ENCODE measurements around the gene HIGD2A. TPM values are rescaled to one million over a fixed set of nuclear protein-coding genes. Genes with fewer than 3 reads are reported as not detected.

The HIGD2A gene, protein sequence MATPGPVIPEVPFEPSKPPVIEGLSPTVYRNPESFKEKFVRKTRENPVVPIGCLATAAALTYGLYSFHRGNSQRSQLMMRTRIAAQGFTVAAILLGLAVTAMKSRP
- total RNA-seq (100 to 1,000 TPM in 1 of 2 donors, 10 to 100 TPM in 1; 39.8 to 152 TPM), polyA plus RNA-seq (ENCODE audit: insufficient read length in 2 of 2) (100 to 1,000 TPM; 134 to 135 TPM)
- long read RNA-seq, donor 1, transcript HIGD2A-201 (2 exons, 668 nt), result major isoform, 126 of 126 reads
- long read RNA-seq, donor 1, partial matches to known transcripts, result 0 of 126 reads
- long read RNA-seq, donor 1, other reads (novel, unspliced or antisense), result 0 of 126 reads
- long read RNA-seq, donor 2, transcript HIGD2A-201 (2 exons, 668 nt), result major isoform, 56 of 56 reads
- long read RNA-seq, donor 2, partial matches to known transcripts, result 0 of 56 reads
- long read RNA-seq, donor 2, other reads (novel, unspliced or antisense), result 0 of 56 reads
- long read RNA-seq, donor 3, transcript HIGD2A-201 (2 exons, 668 nt), result major isoform, 80 of 95 reads
- long read RNA-seq, donor 3, partial matches to known transcripts, result 15 of 95 reads
- long read RNA-seq, donor 3, other reads (novel, unspliced or antisense), result 0 of 95 reads
- long read RNA-seq, donor 4, transcript HIGD2A-201 (2 exons, 668 nt), result major isoform, 124 of 124 reads
- long read RNA-seq, donor 4, partial matches to known transcripts, result 0 of 124 reads
- long read RNA-seq, donor 4, other reads (novel, unspliced or antisense), result 0 of 124 reads

DNA sequence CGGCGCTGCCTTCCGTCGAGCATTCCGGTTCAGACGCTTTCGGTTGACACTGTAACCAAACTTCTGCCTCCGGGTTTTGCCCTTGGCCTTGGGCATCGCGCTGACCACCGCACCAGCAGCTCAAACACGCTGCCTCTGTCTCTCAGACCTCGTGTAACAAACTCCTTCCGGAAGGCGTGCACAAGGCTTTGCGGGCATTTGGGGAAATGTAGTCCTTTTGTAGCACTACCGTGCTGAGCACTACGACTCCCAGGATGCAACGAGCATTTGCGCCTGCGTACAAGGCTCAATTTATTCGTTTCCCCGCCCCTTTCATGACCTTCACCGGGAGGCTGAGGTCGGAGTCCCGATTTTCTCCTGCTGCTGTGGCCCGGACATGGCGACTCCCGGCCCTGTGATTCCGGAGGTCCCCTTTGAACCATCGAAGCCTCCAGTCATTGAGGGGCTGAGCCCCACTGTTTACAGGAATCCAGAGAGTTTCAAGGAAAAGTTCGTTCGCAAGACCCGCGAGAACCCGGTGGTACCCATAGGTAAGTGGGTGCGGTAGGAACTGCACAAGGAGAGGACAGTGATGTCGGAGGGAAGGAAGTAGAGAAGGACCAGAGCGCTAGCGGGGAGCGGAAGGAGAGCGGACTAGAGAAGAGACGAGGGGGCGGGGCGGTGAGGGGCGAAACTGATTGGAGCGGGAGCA, at the start of gene HIGD2A, which contains the start of gene NOP16:
TSS of gene HIGD2A (plus strand) at position 308 of the 691 bp plus-strand sequence. CDS start at position 377, 69 bp downstream.
TSS of gene NOP16 (minus strand) at position 155 of the 691 bp plus-strand sequence. CDS start at position 96, 59 bp downstream.
- 0% methylated on average over 42 of the region's 47 CpGs for WGBS (ENCODE audit: insufficient coverage)
- Histone ChIP-seq H3K4me3 (ENCODE audit: low read depth, low read length) (peak within 1 kb of the TSS; percentile 94), H3K4me1 (ENCODE audit: control insufficient read depth, insufficient read depth, low read length) (peaks cover 17% of the 10 kb centered on the region), H3K9me3 (ENCODE audit: control insufficient read depth, insufficient read depth, low read length) (no peaks in the 10 kb centered on the region), H3K36me3 (ENCODE audit: control insufficient read depth, insufficient read depth, low read length) (peaks cover 51% of the 10 kb centered on the region), H3K27me3 (ENCODE audit: control insufficient read depth, insufficient read depth, low read length) (no peaks in the 10 kb centered on the region), H3K27ac (ENCODE audit: low read depth, low read length) (peak within 1 kb of the TSS; percentile 99)
- DNase-seq (ENCODE audit: low read depth in 4 of 6, low spot score in 6 of 6), result peak; percentile 97 to 100 (median 99)

DNA sequence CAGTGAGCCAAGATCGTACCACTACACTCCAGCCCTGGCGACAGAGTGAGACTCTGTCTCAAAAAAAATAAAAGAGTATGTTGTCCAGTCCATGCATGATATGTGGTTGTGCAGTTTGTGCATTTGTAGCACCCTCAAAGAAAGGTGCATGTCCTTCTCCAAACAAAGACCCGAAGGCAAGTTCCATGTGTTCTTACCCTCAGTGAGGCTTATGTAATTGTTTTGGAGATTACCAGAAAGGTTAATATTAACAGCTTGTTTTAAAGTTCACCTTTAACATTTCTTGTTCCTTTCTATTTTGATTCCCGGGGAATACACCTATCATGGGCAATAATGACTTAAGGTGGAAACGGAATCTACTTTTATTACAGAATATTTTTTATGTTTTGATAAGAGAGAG, 49.2 kb upstream of the HIGD2A start:
- Histone ChIP-seq H3K36me3 (ENCODE audit: control insufficient read depth, insufficient read depth, low read length) (peaks cover 12% of the 10 kb centered on the region), H3K9me3 (ENCODE audit: control insufficient read depth, insufficient read depth, low read length) (no peaks in the 10 kb centered on the region), H3K4me1 (ENCODE audit: control insufficient read depth, insufficient read depth, low read length) (no peaks in the 10 kb centered on the region), H3K27me3 (ENCODE audit: control insufficient read depth, insufficient read depth, low read length) (no peaks in the 10 kb centered on the region), H3K4me3 (ENCODE audit: low read depth, low read length) (no peak overlapping the region), H3K27ac (ENCODE audit: low read depth, low read length) (no peak overlapping the region)
- no CpG with 5 or more reads among the region's 5 CpGs for WGBS (ENCODE audit: insufficient coverage)
- DNase-seq (ENCODE audit: low read depth in 4 of 6, low spot score in 6 of 6), result no peak

DNA sequence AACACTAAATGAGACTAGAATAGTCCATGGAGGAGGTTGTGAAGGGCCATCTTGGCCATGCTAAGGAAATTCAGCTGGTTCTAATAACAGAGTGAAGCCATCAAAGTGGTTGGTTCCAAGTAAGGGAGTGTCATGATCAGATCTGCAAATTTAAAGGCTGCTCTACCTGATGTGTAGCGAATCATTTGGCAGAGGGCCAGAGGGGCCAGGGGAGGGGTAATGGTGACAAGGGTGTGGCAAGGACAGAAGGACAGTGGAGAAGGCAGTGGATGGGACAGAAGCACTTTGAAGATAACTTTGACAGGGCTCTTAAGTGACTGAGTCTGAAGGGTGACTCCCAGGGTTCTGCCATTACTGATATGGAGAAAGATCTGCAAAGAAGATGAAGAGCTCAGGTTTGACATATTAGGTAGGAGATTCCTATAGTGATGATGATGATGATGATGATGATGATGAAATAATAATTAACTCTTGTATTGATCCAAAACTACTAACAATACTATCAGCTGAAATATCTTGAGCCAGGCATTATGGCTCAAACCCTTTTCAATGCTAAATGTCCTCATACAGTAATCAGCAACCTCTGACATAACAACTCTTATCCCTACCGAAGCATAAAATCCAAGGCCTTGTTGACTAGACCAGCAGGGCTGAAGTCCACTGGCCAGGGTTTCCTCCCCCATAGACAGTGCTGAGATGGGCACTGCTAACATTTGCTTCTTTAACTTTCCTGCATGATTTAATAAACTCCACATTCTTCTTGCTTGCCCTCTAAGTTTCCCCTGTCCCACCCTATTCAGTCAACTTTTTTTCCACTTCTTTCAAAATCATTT, 47.0 kb upstream of the HIGD2A start:
- H3K4me3 ChIP-seq (ENCODE audit: low read depth, low read length), result no peak overlapping the region
- H3K4me1 ChIP-seq (ENCODE audit: control insufficient read depth, insufficient read depth, low read length), result no peaks in the 10 kb centered on the region
- H3K9me3 ChIP-seq (ENCODE audit: control insufficient read depth, insufficient read depth, low read length), result no peaks in the 10 kb centered on the region
- H3K27me3 ChIP-seq (ENCODE audit: control insufficient read depth, insufficient read depth, low read length), result no peaks in the 10 kb centered on the region
- H3K36me3 ChIP-seq (ENCODE audit: control insufficient read depth, insufficient read depth, low read length), result peaks cover 16% of the 10 kb centered on the region
- DNase-seq (ENCODE audit: low read depth in 4 of 6, low spot score in 6 of 6), result no peak
- no peak overlapping the region for H3K27ac ChIP-seq (ENCODE audit: low read depth, low read length)
- WGBS (ENCODE audit: insufficient coverage), result 94% methylated on average over 2 of the region's 2 CpGs

DNA sequence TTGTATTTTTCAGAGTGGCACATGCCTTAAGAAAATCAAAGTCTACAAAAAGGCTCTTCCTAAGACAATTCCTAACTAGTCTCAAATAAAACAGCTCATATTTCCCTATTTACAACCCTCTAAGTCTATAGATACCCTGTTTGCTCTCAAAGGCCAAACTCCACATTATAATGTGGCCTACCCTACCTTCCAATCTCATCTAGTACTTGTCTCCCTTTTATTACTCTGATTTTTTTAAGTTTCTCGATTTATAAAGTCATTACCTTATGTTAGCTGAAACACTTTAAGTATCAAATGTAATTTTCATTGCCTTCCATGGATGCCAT, 46.4 kb upstream of the HIGD2A start:
- DNase-seq (ENCODE audit: low read depth in 4 of 6, low spot score in 6 of 6), result no peak
- Histone ChIP-seq H3K27ac (ENCODE audit: low read depth, low read length) (no peak overlapping the region), H3K9me3 (ENCODE audit: control insufficient read depth, insufficient read depth, low read length) (no peaks in the 10 kb centered on the region), H3K27me3 (ENCODE audit: control insufficient read depth, insufficient read depth, low read length) (no peaks in the 10 kb centered on the region), H3K36me3 (ENCODE audit: control insufficient read depth, insufficient read depth, low read length) (peaks cover 22% of the 10 kb centered on the region), H3K4me1 (ENCODE audit: control insufficient read depth, insufficient read depth, low read length) (no peaks in the 10 kb centered on the region), H3K4me3 (ENCODE audit: low read depth, low read length) (no peak overlapping the region)
- no CpG with 5 or more reads among the region's 1 CpG for WGBS (ENCODE audit: insufficient coverage)

DNA sequence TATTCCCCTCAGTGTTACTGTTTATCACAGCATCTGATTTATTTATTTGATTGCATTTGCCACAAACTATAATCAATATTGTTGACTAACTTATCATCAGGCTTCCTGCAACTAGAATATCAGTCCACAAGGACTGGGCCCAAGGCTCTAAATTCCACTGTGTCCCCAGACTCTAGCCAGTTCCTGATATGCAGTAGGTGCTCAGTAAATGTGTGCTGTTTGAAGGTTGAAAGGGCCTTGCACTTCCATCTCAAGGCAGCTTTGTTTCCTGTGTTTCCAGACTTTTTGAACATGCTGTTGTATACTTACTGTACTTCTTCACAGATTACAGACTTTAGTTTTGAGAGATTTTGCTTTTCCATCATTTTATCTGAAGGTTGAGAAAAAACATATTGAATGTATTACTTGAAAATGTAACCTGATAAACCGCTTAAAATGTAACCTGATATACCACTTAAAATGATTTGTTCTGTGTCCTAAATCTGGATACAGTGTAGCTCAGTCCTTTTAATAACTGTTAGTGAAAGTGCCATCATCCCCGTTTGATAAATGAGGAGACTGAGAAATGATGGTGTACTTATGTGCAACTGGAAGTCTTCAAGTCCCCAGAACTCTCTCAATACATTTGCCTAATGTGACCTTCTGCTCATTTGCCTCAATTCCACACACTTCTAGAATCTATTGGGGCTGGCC, 45.6 kb upstream of the HIGD2A start:
- no peak overlapping the region for H3K4me3 ChIP-seq (ENCODE audit: low read depth, low read length)
- no peak overlapping the region for H3K27ac ChIP-seq (ENCODE audit: low read depth, low read length)
- no peaks in the 10 kb centered on the region for H3K4me1 ChIP-seq (ENCODE audit: control insufficient read depth, insufficient read depth, low read length)
- no peaks in the 10 kb centered on the region for H3K27me3 ChIP-seq (ENCODE audit: control insufficient read depth, insufficient read depth, low read length)
- WGBS (ENCODE audit: insufficient coverage), result no CpG with 5 or more reads among the region's 2 CpGs
- peaks cover 30% of the 10 kb centered on the region for H3K36me3 ChIP-seq (ENCODE audit: control insufficient read depth, insufficient read depth, low read length)
- no peak for DNase-seq (ENCODE audit: low read depth in 4 of 6, low spot score in 6 of 6)
- H3K9me3 ChIP-seq (ENCODE audit: control insufficient read depth, insufficient read depth, low read length), result no peaks in the 10 kb centered on the region

DNA sequence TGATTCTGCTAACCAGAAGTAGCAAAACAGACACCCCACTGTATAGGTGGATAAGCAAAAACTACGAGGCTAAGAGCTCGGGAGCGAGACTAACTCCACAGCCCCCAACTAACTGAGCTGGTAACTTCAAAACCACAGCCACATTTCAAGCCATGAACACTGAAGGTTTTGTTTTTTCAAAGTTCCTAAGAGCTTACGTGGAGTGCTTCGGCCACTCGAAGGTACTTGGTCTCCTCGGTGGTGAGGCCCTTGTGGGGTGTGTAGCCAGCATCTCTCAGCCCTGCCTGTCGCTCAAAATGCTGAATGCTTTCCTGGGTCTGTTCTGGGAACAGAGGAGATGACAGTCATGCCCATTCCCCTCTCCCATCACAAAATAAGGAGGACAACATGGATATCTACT, 38.1 kb upstream of the HIGD2A start:
- Histone ChIP-seq H3K27ac (ENCODE audit: low read depth, low read length) (no peak overlapping the region), H3K9me3 (ENCODE audit: control insufficient read depth, insufficient read depth, low read length) (no peaks in the 10 kb centered on the region), H3K27me3 (ENCODE audit: control insufficient read depth, insufficient read depth, low read length) (no peaks in the 10 kb centered on the region), H3K4me1 (ENCODE audit: control insufficient read depth, insufficient read depth, low read length) (no peaks in the 10 kb centered on the region), H3K4me3 (ENCODE audit: low read depth, low read length) (no peak overlapping the region), H3K36me3 (ENCODE audit: control insufficient read depth, insufficient read depth, low read length) (peaks cover 63% of the 10 kb centered on the region)
- no peak for DNase-seq (ENCODE audit: low read depth in 4 of 6, low spot score in 6 of 6)
- 100% methylated on average over 2 of the region's 8 CpGs for WGBS (ENCODE audit: insufficient coverage)

DNA sequence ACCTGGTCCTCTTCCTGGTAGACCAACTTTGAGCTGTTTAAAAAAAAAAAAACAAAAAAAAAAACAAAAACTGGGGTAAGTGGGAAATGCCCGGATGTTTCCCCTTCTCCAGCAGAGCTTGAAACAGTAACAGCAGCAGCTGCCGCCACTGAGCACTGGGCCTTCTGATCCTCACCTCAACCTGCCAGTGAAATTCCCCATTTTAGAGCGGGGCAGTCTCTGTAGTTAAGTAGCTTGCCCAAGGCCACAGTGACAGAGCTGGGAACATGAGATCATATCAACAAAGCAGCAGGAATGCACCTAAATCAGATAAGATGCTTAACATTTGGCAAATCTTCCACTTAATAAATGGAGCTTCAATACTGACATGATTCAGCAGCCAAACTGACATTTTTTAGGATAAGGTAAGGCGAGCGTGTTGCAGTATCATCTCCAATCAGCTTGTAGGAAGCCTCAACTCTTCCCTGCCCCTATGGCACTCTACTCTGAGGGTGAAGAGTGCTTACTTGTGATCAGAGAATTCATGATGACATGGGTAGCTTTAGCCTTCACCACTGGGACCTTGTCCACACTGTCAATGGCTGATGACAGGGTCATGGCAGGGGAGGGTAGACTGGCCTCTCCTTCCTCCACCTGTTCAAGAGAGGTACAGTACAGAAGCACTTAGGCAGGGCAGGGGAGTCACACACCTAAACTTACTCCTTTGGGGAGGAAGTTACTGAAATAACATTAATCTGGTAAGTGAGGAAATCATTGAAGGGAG, 36.3 kb upstream of the HIGD2A start:
- no peak for DNase-seq (ENCODE audit: low read depth in 4 of 6, low spot score in 6 of 6)
- Histone ChIP-seq H3K9me3 (ENCODE audit: control insufficient read depth, insufficient read depth, low read length) (no peaks in the 10 kb centered on the region), H3K4me3 (ENCODE audit: low read depth, low read length) (no peak overlapping the region), H3K4me1 (ENCODE audit: control insufficient read depth, insufficient read depth, low read length) (no peaks in the 10 kb centered on the region), H3K36me3 (ENCODE audit: control insufficient read depth, insufficient read depth, low read length) (peaks cover 62% of the 10 kb centered on the region), H3K27me3 (ENCODE audit: control insufficient read depth, insufficient read depth, low read length) (no peaks in the 10 kb centered on the region), H3K27ac (ENCODE audit: low read depth, low read length) (no peak overlapping the region)
- 89% methylated on average over 3 of the region's 5 CpGs for WGBS (ENCODE audit: insufficient coverage)

DNA sequence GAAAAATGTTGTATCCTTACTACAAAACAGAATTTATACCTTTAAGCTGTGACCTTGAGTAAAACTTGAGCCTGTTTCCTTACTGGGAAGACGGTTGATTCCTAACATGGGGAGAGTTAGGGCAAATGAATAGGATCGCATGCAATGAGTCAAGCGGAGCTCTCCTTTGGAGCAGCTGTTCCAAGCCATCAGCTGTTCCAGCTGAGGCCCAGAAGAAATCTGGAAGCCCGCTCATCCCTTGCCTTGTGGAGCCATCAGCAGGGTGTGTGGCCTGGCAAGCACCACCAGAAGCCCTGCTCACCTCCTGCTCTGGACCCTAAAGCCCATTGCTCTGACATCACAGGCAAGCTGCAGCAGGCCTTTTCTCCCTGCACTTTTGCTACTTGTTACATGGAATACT, 35.0 kb upstream of the HIGD2A start:
- no peaks in the 10 kb centered on the region for H3K27me3 ChIP-seq (ENCODE audit: control insufficient read depth, insufficient read depth, low read length)
- H3K9me3 ChIP-seq (ENCODE audit: control insufficient read depth, insufficient read depth, low read length), result no peaks in the 10 kb centered on the region
- H3K4me3 ChIP-seq (ENCODE audit: low read depth, low read length), result no peak overlapping the region
- H3K36me3 ChIP-seq (ENCODE audit: control insufficient read depth, insufficient read depth, low read length), result peaks cover 56% of the 10 kb centered on the region
- H3K4me1 ChIP-seq (ENCODE audit: control insufficient read depth, insufficient read depth, low read length), result no peaks in the 10 kb centered on the region
- no peak for DNase-seq (ENCODE audit: low read depth in 4 of 6, low spot score in 6 of 6)
- 77% methylated on average over 4 of the region's 4 CpGs for WGBS (ENCODE audit: insufficient coverage)
- H3K27ac ChIP-seq (ENCODE audit: low read depth, low read length), result no peak overlapping the region
